ENCODE measurements around the gene NADK2. TPM values are rescaled to one million over a fixed set of nuclear protein-coding genes. Genes with fewer than 3 reads are reported as not detected.

NADK2 gene
- total and polyA plus RNA-seq, 2 donors (not counting 1 experiment from before 2014, with no cell fraction given), result 11.6 to 26.9 TPM

DNA sequence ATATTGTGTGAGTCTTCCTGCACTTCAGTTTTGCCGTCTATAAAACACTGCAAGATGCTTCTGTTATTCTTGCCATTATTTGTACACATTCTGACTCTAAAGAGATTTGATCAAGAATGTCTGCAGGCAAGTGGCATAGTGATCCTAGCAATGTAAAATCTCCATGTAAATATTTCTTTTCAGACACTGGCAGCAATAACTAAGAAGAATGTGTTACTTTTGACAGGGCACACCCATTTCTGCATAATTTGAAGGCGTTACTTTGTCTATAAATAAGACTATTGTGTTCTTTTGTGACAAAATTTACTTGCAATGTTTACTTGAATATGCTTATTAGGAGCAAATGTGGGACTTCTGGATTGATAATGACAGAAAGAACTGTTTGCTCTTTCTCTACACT lies 39.9 kb upstream of the NADK2 start:
- Histone ChIP-seq H3K79me2 (ENCODE audit: control insufficient read depth, insufficient read depth, low read length) (no peaks in the 10 kb centered on the region), H3K27ac (ENCODE audit: insufficient read depth, low read length) (no peak overlapping the region), H3K9ac (ENCODE audit: insufficient read depth, low read length) (no peak overlapping the region), H3K9me3 (ENCODE audit: control insufficient read depth, insufficient read depth, low read depth, low read length) (no peaks in the 10 kb centered on the region), H3K27me3 (ENCODE audit: control insufficient read depth, insufficient read depth, low read length) (no peaks in the 10 kb centered on the region), H3K4me1 (ENCODE audit: control insufficient read depth, extremely low read depth, insufficient read depth, low read length) (no peaks in the 10 kb centered on the region), H3K36me3 (ENCODE audit: control insufficient read depth, insufficient read depth, low read length) (no peaks in the 10 kb centered on the region), H3K4me3 (replicated peaks in 1 of 4; ENCODE audit: control extremely low read depth in 1 of 4, insufficient read depth in 1 of 4, low read depth in 3 of 4, low read length in 4 of 4) (no peak overlapping the region), H3K4me2 (ENCODE audit: extremely low read depth, insufficient read depth, low read length) (no peak overlapping the region), H2AFZ (ENCODE audit: low read length) (no peak overlapping the region), H4K20me1 (ENCODE audit: control insufficient read depth, extremely low read depth, insufficient read depth, low read length) (no peaks in the 10 kb centered on the region)
- no peak for DNase-seq (ENCODE audit: low read depth in 2 of 2)
- TF ChIP-seq EZH2 (IDR thresholded peaks at IDR 0.05; ENCODE audit: low read length, missing control alignments), result no peak
- TF ChIP-seq, protein P1, sequence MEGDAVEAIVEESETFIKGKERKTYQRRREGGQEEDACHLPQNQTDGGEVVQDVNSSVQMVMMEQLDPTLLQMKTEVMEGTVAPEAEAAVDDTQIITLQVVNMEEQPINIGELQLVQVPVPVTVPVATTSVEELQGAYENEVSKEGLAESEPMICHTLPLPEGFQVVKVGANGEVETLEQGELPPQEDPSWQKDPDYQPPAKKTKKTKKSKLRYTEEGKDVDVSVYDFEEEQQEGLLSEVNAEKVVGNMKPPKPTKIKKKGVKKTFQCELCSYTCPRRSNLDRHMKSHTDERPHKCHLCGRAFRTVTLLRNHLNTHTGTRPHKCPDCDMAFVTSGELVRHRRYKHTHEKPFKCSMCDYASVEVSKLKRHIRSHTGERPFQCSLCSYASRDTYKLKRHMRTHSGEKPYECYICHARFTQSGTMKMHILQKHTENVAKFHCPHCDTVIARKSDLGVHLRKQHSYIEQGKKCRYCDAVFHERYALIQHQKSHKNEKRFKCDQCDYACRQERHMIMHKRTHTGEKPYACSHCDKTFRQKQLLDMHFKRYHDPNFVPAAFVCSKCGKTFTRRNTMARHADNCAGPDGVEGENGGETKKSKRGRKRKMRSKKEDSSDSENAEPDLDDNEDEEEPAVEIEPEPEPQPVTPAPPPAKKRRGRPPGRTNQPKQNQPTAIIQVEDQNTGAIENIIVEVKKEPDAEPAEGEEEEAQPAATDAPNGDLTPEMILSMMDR (conservative IDR thresholded peaks at IDR 0.05 in 1 of 2, IDR thresholded peaks at IDR 0.05 in 1 of 2; ENCODE audit: low read depth in 1 of 2, low read length in 2 of 2), result no peak

DNA sequence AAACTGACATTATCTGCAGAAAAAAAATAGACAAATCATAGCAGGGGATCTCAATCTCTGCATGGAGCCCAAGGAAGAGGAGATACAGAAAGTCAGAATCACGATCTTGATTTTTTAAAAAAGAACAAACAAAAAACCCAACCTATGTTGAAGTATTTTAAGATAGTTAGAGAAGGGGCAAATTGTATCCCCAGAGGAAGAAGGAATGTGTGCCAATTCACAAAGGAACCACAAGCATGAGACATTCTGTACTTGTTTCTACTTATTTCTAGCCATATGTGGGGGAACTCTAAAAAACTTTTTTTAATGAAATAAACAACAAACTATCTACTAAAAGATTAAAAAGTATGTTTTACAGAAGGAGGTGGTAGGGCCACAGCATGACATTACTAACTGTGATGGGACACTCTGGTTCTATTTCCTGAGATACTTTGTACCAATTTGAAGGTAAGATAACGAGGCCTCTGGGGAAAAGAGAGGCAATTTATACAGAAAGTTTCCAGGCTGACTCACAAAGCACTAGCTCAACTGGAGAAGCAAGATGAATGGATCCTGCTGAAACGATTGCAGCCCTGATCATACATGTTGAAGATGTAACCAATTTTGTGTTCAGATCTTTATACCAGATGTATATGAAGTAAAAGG lies 37.5 kb upstream of the NADK2 start:
- H2AFZ ChIP-seq (ENCODE audit: low read length), result no peak overlapping the region
- peak; percentile 23 to 45 for DNase-seq (ENCODE audit: low read depth in 2 of 2)
- no peak overlapping the region for H3K4me3 ChIP-seq (replicated peaks in 1 of 4; ENCODE audit: control extremely low read depth in 1 of 4, insufficient read depth in 1 of 4, low read depth in 3 of 4, low read length in 4 of 4)
- H3K36me3 ChIP-seq (ENCODE audit: control insufficient read depth, insufficient read depth, low read length), result no peaks in the 10 kb centered on the region
- H3K27me3 ChIP-seq (ENCODE audit: control insufficient read depth, insufficient read depth, low read length), result no peaks in the 10 kb centered on the region
- H3K4me2 ChIP-seq (ENCODE audit: extremely low read depth, insufficient read depth, low read length), result no peak overlapping the region
- H3K9me3 ChIP-seq (ENCODE audit: control insufficient read depth, insufficient read depth, low read depth, low read length), result no peaks in the 10 kb centered on the region
- no peaks in the 10 kb centered on the region for H4K20me1 ChIP-seq (ENCODE audit: control insufficient read depth, extremely low read depth, insufficient read depth, low read length)
- H3K27ac ChIP-seq (ENCODE audit: insufficient read depth, low read length), result no peak overlapping the region
- H3K79me2 ChIP-seq (ENCODE audit: control insufficient read depth, insufficient read depth, low read length), result no peaks in the 10 kb centered on the region
- no peaks in the 10 kb centered on the region for H3K4me1 ChIP-seq (ENCODE audit: control insufficient read depth, extremely low read depth, insufficient read depth, low read length)
- H3K9ac ChIP-seq (ENCODE audit: insufficient read depth, low read length), result no peak overlapping the region
- TF ChIP-seq, protein P1 (conservative IDR thresholded peaks at IDR 0.05 in 1 of 2, IDR thresholded peaks at IDR 0.05 in 1 of 2; ENCODE audit: low read depth in 1 of 2, low read length in 2 of 2), result no peak

DNA sequence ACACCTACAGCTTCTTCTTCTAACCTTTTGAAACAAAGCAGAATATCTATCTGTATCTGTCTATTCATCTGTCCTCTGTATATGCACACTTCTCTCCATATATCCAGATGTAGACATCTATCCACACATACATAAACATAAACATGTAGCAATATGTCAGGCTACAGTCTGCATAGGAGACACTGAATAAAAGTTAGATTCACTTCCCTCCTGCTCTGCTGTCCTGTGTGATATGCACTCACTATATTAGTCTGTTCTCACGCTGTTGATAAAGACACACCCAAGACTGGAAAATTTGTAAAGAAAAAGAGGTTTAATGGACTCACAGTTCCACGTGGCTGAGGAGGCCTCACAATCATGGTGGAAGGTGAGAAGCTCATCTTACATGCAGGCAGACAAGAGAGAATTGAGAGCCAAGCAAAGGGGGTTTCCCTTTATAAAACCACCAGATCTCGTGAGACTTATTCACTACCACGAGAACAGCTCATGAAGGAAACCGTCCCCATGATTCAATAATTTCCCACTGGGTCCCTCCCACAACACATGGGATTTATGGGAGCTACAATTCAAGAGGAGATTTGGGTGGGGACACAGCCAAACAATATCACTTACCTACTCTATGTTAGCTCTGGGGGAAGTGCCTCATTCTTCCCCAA lies 35.9 kb upstream of the NADK2 start:
- Histone ChIP-seq H3K4me3 (replicated peaks in 1 of 4; ENCODE audit: control extremely low read depth in 1 of 4, insufficient read depth in 1 of 4, low read depth in 3 of 4, low read length in 4 of 4) (no peak overlapping the region), H3K9ac (ENCODE audit: insufficient read depth, low read length) (no peak overlapping the region), H3K4me1 (ENCODE audit: control insufficient read depth, extremely low read depth, insufficient read depth, low read length) (no peaks in the 10 kb centered on the region), H3K79me2 (ENCODE audit: control insufficient read depth, insufficient read depth, low read length) (no peaks in the 10 kb centered on the region), H3K27ac (ENCODE audit: insufficient read depth, low read length) (no peak overlapping the region), H3K4me2 (ENCODE audit: extremely low read depth, insufficient read depth, low read length) (no peak overlapping the region), H2AFZ (ENCODE audit: low read length) (no peak overlapping the region), H4K20me1 (ENCODE audit: control insufficient read depth, extremely low read depth, insufficient read depth, low read length) (no peaks in the 10 kb centered on the region), H3K36me3 (ENCODE audit: control insufficient read depth, insufficient read depth, low read length) (no peaks in the 10 kb centered on the region), H3K27me3 (ENCODE audit: control insufficient read depth, insufficient read depth, low read length) (no peaks in the 10 kb centered on the region), H3K9me3 (ENCODE audit: control insufficient read depth, insufficient read depth, low read depth, low read length) (no peaks in the 10 kb centered on the region)
- TF ChIP-seq EZH2 (IDR thresholded peaks at IDR 0.05; ENCODE audit: low read length, missing control alignments), result no peak
- no peak for DNase-seq (ENCODE audit: low read depth in 2 of 2)
